ENCODE measurements around the gene RAF1. TPM values are rescaled to one million over a fixed set of nuclear protein-coding genes. Genes with fewer than 3 reads are reported as not detected.
"Not testable (repeated sequence)": the region's sequence is repeated elsewhere in the genome, so short reads cannot be mapped to it uniquely, and the experiment has no call there.

RAF1 gene
- 69.1 and 96.3 TPM in 2 replicates for total RNA-seq

GRCh38 chr3:12663936-12664908, at the start of gene RAF1:
Gene RAF1 (minus strand): TSS chr3:12664117. CDS start chr3:12618721, 45,396 bp downstream.
- DNase-seq = peak; percentile 99

- DNase-seq = no peak
Measured at GRCh38 chr3:12710062-12710461, 46.1 kb upstream of the RAF1 start.

- DNase-seq = no peak
Measured at GRCh38 chr3:12709334-12709733, 45.4 kb upstream of the RAF1 start.

DNA sequence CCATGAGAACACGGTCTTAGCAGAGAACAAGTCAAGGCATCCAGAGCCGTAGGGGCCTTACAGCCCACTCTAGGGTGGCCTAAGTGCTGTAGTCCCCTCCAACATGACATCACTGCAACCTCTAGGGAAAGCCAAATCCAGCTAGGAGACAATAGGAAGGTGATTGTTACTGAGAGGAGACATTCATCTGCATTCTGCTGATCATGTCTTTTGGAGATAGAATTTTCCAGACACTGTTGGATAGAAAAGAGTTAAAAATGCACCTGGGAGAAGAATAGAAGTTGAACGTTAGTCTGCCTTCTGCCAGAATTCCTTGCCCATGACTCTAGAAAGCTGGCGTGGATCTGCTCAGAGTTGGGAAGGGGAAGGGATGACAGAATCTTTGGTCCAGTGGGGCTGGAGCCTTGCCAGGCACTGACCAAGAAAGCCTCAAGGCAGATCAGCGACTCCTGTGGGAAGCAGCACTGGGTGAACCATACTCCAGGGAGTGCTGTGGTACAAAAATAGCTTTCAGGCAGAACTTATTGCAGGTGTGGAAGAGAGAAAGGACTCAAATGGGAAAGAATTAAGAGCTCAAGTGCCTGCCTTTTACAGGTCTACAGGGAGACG, 44.8 kb upstream of the RAF1 start:
- DNase-seq = no peak

DNA sequence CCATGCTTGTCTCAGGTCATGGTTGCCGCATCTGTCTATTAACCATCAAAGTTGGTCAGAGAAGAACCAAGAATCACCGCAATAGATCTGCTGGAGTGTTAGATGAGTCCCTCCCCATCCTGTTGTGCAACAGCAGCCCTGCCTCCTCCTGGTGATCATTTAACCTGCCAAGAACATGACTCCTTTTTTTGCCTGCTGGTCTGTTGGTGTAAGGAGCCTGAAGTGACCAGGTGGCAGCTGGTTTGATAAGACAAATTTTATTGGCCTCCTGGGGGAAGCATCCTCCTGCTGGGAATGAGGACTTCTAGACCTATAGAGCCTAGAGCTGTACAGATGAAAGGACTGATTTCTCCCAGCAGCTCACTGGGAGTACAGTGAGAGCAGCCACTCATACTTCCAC, 43.5 kb upstream of the RAF1 start:
- DNase-seq = no peak

- peak; percentile 82 for DNase-seq
Measured at GRCh38 chr3:12706504-12707253, 42.8 kb upstream of the RAF1 start.

DNA sequence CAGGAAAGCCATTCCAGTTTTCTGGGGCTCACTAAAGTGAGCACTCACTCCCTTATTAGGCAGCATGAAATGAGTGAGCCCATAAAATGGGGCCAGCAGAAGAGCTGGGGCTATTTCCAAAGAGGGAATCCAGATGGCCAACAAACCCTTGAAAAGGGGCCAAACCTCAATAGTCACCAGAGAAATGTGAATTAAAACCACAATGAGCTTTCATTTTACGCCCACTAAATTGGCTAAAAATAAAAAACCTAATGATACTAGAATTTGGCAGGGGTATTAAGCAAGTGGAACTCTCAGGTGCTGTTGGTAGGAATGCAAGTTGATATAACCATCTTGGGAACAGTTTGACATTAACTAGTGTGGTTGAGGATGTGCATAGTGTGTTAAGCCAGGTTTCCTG, 42.1 kb upstream of the RAF1 start:
- no peak for DNase-seq

GRCh38 chr3:12705374-12705926, 41.5 kb upstream of the RAF1 start:
- DNase-seq = no peak

- DNase-seq = no peak
Measured at GRCh38 chr3:12702501-12702900, 38.6 kb upstream of the RAF1 start.

GRCh38 chr3:12701601-12702000, 37.7 kb upstream of the RAF1 start:
- DNase-seq = not testable (repeated sequence)

GRCh38 chr3:12700800-12701199, 36.9 kb upstream of the RAF1 start:
- DNase-seq = no peak

DNA sequence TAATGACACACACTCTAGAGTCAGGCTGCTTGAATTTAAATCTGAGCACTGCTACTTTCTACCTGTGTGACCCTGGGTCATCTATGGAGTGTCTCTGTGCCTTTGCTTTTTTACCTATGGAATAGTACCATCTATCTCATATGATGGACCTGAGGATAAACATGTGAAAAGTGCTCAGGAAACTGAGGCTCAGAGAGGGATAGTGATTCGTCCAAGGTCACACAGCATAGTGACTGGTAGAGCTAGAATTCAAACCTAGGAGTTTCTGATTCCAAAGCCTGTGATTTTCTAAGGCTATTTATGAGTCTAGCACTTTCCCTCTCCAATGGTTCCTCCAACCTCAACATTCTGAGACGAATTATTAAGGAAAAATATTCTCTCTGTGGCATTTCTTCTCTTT, 32.0 kb upstream of the RAF1 start:
- no peak for DNase-seq

DNA sequence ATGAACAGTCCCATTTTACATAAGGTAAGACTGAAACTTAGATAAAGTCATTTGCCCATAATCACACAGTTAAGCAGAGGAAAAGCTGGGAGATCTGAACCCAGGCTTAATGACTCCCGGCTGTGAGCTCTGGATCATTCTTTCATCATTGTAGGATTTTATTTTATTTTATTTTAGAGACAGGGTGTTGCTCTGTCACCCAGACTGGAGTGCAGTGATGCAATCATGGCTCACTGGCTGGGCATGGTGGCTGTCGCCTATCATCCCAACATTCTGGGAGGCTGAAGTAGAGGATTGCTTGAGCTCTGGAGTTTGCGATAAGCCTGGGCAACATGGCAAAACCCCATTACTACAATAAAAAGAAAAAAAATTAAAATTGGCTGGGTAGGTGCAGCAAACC, 31.2 kb upstream of the RAF1 start:
- no peak for DNase-seq

GRCh38 chr3:12692444-12692843, 28.5 kb upstream of the RAF1 start:
- no peak for DNase-seq

- DNase-seq = no peak
Measured at GRCh38 chr3:12689997-12690711, 26.2 kb upstream of the RAF1 start.

DNA sequence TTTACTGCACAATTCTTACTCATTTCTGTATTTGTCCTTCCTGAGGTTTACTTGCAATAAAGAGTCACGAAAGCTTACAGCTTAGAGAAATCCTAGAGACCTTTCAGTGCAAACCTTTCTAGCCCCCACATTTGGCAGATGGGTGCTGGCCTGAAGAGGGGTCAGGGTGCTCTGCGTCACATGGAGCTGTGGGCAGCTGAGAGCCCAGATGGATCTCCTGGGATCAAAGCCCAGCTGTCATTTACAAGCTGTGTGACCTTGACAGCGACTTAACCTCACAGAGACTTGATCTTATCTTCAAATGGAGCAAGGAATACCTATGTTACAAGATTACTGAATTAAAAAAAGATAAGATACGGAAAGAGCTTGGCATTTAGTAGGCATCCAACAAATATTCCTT, 24.0 kb upstream of the RAF1 start:
- DNase-seq = no peak

GRCh38 chr3:12686096-12686495, 22.2 kb upstream of the RAF1 start:
- DNase-seq = peak; percentile 59

DNA sequence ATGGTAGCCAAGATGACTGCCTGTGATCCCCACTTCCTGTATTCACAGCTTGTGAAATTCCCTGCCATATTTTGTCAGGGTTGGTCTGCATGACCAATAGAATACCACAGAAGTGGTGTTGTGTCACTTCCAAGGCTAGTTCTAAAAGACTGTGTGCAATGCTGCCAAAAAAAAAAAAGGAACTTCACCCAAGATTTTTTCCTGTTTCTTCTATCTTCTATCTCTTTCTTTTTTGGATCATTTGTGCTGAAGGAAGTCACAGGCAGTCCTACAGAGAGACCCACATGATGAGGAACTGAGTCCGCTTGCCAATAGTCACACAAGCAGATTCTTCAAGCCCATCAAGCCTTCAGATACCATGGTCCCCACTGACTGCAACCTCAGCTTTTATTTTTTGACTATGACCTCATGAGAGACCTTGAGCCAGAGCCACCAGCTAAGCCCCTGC, 18.1 kb upstream of the RAF1 start:
- DNase-seq = no peak

- no peak for DNase-seq
Measured at GRCh38 chr3:12681089-12681942, 17.4 kb upstream of the RAF1 start.

GRCh38 chr3:12679468-12679867, 15.6 kb upstream of the RAF1 start:
- DNase-seq = no peak

DNA sequence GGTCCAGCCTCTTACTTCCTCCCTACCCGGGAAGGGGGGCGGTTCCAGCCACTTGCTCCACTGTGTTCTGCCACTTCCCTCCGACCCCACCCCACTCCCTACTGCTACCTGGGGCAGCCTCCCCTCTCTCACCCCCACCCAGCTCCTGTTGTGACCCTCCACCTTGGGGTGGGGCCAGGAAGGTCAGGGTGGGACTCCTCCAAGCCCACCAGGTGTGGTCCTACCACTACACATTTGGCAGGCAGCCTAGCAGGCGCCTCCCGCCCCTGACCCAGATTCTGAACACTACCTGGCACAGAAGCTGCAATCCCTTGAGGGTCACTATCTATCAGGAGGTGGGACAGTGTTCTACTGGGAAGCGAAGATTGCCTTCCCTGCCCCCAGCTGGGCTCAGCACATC, 13.7 kb upstream of the RAF1 start:
- no peak for DNase-seq

All from dermis blood vessel endothelial cell (primary cell).